ENCODE measurements around the gene SYNE2. TPM values are rescaled to one million over a fixed set of nuclear protein-coding genes. Genes with fewer than 3 reads are reported as not detected.

Gene SYNE2
- total and polyA plus RNA-seq, 2 donors from 2014 or later = 65.9 to 461 TPM

- no peak overlapping the region for H3K27ac ChIP-seq (ENCODE audit: low read depth in 2 of 2, low read length in 2 of 2)
- intact Hi-C loops (cut with DNase I) = no loop called here
- FAIRE-seq = no peak
- H3K4me3 ChIP-seq (ENCODE audit: low read length in 3 of 3) = no peak overlapping the region
- peaks cover 8 to 33% (median 19%) of the 10 kb centered on the region in 3 donors for H3K36me3 ChIP-seq (ENCODE audit: control insufficient read depth in 2 of 3, insufficient read depth in 3 of 3, low read length in 3 of 3)
- H3K9me3 ChIP-seq (ENCODE audit: control insufficient read depth in 2 of 3, insufficient read depth in 1 of 3, low read length in 3 of 3) = no peaks in the 10 kb centered on the region
- no peak for TF ChIP-seq CTCF (IDR thresholded peaks at IDR 0.05; ENCODE audit: borderline replicate concordance, extremely low read depth, insufficient read depth)
- H3K27me3 ChIP-seq (ENCODE audit: control insufficient read depth, insufficient read depth, low read length) = no peaks in the 10 kb centered on the region
- H3K9ac ChIP-seq (ENCODE audit: low read length in 3 of 3) = no peak overlapping the region
- H3K4me1 ChIP-seq (ENCODE audit: control insufficient read depth in 2 of 3, insufficient read depth in 2 of 3, low read depth in 1 of 3, low read length in 3 of 3) = no peaks in the 10 kb centered on the region
- DNase-seq = no peak
Observed at GRCh38 chr14:64184103-64184729, 331.4 kb downstream of the SYNE2 start.

- Histone ChIP-seq H3K36me3 (ENCODE audit: control insufficient read depth in 2 of 3, insufficient read depth in 3 of 3, low read length in 3 of 3) (peaks cover 8 to 32% (median 17%) of the 10 kb centered on the region in 3 donors), H3K27me3 (ENCODE audit: control insufficient read depth, insufficient read depth, low read length) (no peaks in the 10 kb centered on the region), H3K9me3 (ENCODE audit: control insufficient read depth in 2 of 3, insufficient read depth in 1 of 3, low read length in 3 of 3) (no peaks in the 10 kb centered on the region), H3K4me3 (ENCODE audit: low read length in 3 of 3) (no peak overlapping the region), H3K4me1 (ENCODE audit: control insufficient read depth in 2 of 3, insufficient read depth in 2 of 3, low read depth in 1 of 3, low read length in 3 of 3) (no peaks in the 10 kb centered on the region), H3K27ac (ENCODE audit: low read depth in 2 of 2, low read length in 2 of 2) (no peak overlapping the region), H3K9ac (ENCODE audit: low read length in 3 of 3) (no peak overlapping the region)
- no peak for TF ChIP-seq CTCF (IDR thresholded peaks at IDR 0.05; ENCODE audit: borderline replicate concordance, extremely low read depth, insufficient read depth)
- FAIRE-seq (no peak), DNase-seq (no peak)
- intact Hi-C loops (cut with DNase I) = no loop called here
Observed at GRCh38 chr14:64185184-64185583, 332.4 kb downstream of the SYNE2 start.

- no peak overlapping the region for H3K9ac ChIP-seq (ENCODE audit: low read length in 3 of 3)
- no peaks in the 10 kb centered on the region for H3K4me1 ChIP-seq (ENCODE audit: control insufficient read depth in 2 of 3, insufficient read depth in 2 of 3, low read depth in 1 of 3, low read length in 3 of 3)
- H3K9me3 ChIP-seq (ENCODE audit: control insufficient read depth in 2 of 3, insufficient read depth in 1 of 3, low read length in 3 of 3) = no peaks in the 10 kb centered on the region
- peaks cover 4 to 34% (median 18%) of the 10 kb centered on the region in 3 donors for H3K36me3 ChIP-seq (ENCODE audit: control insufficient read depth in 2 of 3, insufficient read depth in 3 of 3, low read length in 3 of 3)
- no peak for FAIRE-seq
- H3K4me3 ChIP-seq (ENCODE audit: low read length in 3 of 3) = no peak overlapping the region
- no peak for TF ChIP-seq CTCF (IDR thresholded peaks at IDR 0.05; ENCODE audit: borderline replicate concordance, extremely low read depth, insufficient read depth)
- no peaks in the 10 kb centered on the region for H3K27me3 ChIP-seq (ENCODE audit: control insufficient read depth, insufficient read depth, low read length)
- no peak for DNase-seq
- no peak overlapping the region for H3K27ac ChIP-seq (ENCODE audit: low read depth in 2 of 2, low read length in 2 of 2)
- intact Hi-C loops (cut with DNase I) = no loop called here
Observed at GRCh38 chr14:64186231-64187129, 333.7 kb downstream of the SYNE2 start.

All from kidney (tissue), 14 donors.